HL-60 (cell line): ENCODE data around the gene GLIS1.

ENCODE experiments used
- CTCF ChIP-seq: IDR thresholded peaks from one replicate; pipeline ENCODE4 v1.5.1; 2011; ENCODE audit warnings: low read length, control low read depth, inconsistent platforms; ENCODE audit not compliant: insufficient read depth
- GABPA ChIP-seq: IDR thresholded peaks from 2 replicates; pipeline ENCODE4 v1.6.1; 2012; ENCODE audit warnings: low read depth
- POLR2AphosphoS5 ChIP-seq: IDR thresholded peaks from 2 replicates; pipeline ENCODE4 v1.6.1; 2012; ENCODE audit warnings: low read depth
- TF ChIP-seq, protein P1 (sequence below): IDR thresholded peaks from 2 replicates; pipeline ENCODE4 v1.6.1; 2012; ENCODE audit warnings: low read depth; ENCODE audit not compliant: insufficient replicate concordance

GRCh38 chr1:53614231-53615021 lies 124.5 kb downstream of the GLIS1 start:
- TF ChIP-seq CTCF (no peak), POLR2AphosphoS5 (no peak), GABPA (no peak)
- TF ChIP-seq, protein P1, sequence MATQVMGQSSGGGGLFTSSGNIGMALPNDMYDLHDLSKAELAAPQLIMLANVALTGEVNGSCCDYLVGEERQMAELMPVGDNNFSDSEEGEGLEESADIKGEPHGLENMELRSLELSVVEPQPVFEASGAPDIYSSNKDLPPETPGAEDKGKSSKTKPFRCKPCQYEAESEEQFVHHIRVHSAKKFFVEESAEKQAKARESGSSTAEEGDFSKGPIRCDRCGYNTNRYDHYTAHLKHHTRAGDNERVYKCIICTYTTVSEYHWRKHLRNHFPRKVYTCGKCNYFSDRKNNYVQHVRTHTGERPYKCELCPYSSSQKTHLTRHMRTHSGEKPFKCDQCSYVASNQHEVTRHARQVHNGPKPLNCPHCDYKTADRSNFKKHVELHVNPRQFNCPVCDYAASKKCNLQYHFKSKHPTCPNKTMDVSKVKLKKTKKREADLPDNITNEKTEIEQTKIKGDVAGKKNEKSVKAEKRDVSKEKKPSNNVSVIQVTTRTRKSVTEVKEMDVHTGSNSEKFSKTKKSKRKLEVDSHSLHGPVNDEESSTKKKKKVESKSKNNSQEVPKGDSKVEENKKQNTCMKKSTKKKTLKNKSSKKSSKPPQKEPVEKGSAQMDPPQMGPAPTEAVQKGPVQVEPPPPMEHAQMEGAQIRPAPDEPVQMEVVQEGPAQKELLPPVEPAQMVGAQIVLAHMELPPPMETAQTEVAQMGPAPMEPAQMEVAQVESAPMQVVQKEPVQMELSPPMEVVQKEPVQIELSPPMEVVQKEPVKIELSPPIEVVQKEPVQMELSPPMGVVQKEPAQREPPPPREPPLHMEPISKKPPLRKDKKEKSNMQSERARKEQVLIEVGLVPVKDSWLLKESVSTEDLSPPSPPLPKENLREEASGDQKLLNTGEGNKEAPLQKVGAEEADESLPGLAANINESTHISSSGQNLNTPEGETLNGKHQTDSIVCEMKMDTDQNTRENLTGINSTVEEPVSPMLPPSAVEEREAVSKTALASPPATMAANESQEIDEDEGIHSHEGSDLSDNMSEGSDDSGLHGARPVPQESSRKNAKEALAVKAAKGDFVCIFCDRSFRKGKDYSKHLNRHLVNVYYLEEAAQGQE = no peak
